HG03565 (cell line): ENCODE data around the gene PDCD5.

Experiments used
- ATAC-seq: cut with Tn5 transposase; IDR thresholded peaks from one replicate; pipeline ENCODE4 v1.9.1; 2021; ENCODE audit warnings: mild to moderate bottlenecking, moderate library complexity; ENCODE audit not compliant: unreplicated experiment

The PDCD5 gene

DNA sequence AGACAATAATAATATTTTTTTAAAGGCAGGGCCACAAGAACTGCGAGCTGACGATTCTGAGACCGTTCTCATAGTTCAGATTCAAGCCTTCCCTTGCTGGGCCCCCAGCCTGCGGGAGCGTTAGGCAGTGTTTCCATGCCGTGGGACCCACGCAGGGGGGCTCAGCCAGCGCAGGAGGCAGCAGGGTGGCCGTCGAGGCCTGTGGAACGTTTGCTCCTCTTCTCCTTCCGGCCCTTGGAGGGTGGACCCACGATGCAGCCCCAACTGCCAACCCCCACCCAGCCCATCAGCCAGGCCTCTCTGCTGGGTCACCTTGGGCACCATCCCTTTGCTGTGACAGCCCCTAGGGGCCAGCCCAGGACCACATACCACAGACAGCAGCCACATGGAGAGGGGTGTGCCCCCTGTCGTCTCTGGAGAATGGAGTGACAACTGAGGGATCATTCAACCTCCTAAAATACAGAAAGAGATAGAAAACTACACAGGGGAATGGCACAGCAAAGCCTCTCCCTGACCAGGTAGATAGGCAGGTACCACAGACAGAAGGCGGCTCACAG lies 46.8 kb downstream of the PDCD5 start:
- ATAC-seq: no peak

DNA sequence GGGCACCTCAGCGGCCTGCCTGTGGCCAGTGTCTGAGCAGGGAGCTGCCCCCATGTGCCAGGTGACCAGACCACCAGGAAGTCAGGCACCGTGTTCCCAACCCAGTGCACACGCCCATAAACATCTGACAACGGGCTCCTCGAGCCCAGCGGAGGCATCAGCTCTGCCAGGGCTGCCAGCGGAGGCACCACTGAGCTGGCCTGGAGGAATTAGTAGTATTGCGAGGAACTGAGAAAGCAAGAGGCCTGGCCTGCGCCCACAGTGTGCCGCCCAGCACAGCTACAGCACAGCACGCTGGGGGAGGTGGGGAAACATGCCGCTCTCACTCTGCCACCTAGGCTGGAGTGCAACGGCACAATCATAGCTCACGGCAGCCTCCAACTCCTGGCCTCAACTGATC lies 49.3 kb downstream of the PDCD5 start:
- no peak for ATAC-seq

- no peak for ATAC-seq
Observed at GRCh38 chr19:32631381-32631780, 50.4 kb downstream of the PDCD5 start.
